KMS-11 (cell line): Measurements from ENCODE around the gene BBX.

Experiments used
- H2AFZ ChIP-seq: fragments of 200-600 bp; sonication (generic); 2 replicates; pipeline ENCODE4 v1.6.1; 2016; ENCODE audit warnings: antibody characterized with exemption, mixed run types, low read depth
- H3K27ac ChIP-seq: fragments of 200-600 bp; sonication (generic); 2 replicates; pipeline ENCODE4 v1.6.1; 2016; ENCODE audit warnings: mild to moderate bottlenecking, mixed run types
- H3K27me3 ChIP-seq: fragments of 200-600 bp; sonication (generic); 2 replicates; pipeline ENCODE4 v1.6.1; 2017; ENCODE audit warnings: mild to moderate bottlenecking, low read depth, mixed run types, moderate library complexity; ENCODE audit not compliant: insufficient read depth
- H3K36me3 ChIP-seq: fragments of 200-600 bp; sonication (generic); 2 replicates; pipeline ENCODE4 v1.6.1; 2017; ENCODE audit warnings: mild to moderate bottlenecking, mixed run types; ENCODE audit not compliant: insufficient read depth
- H3K4me1 ChIP-seq: fragments of 200-600 bp; sonication (generic); 2 replicates; pipeline ENCODE4 v1.6.1; 2016; ENCODE audit warnings: mild to moderate bottlenecking, low read depth, mixed run types; ENCODE audit not compliant: poor library complexity, severe bottlenecking
- H3K4me2 ChIP-seq: fragments of 200-600 bp; sonication (generic); 2 replicates; pipeline ENCODE4 v1.7.0; 2016; ENCODE audit warnings: mild to moderate bottlenecking, mixed run types
- H3K4me3 ChIP-seq: fragments of 200-600 bp; sonication (generic); IDR thresholded peaks from 2 replicates; pipeline ENCODE4 v1.6.1; 2017; ENCODE audit warnings: low read depth, low read length, mixed read lengths; ENCODE audit not compliant: insufficient read depth
- H3K79me2 ChIP-seq: fragments of 200-600 bp; sonication (generic); 2 replicates; pipeline ENCODE4 v1.6.1; 2016; ENCODE audit warnings: low read depth, mixed run types; ENCODE audit not compliant: insufficient read depth
- H3K9ac ChIP-seq: fragments of 200-600 bp; sonication (generic); 2 replicates; pipeline ENCODE4 v1.6.1; 2016; ENCODE audit warnings: mild to moderate bottlenecking, mixed run types
- H4K20me1 ChIP-seq: fragments of 200-600 bp; sonication (generic); 2 replicates; pipeline ENCODE4 v1.6.1; 2016; ENCODE audit warnings: mild to moderate bottlenecking, mixed run types; ENCODE audit not compliant: insufficient read depth
- CTCF ChIP-seq: fragments of 200-600 bp; sonication (generic); conservative IDR thresholded peaks from 2 replicates; pipeline ENCODE4 v1.6.1; 2017; ENCODE audit warnings: low read depth, mild to moderate bottlenecking, antibody characterized with exemption, low read length, moderate library complexity, mixed read lengths

Gene BBX

DNA sequence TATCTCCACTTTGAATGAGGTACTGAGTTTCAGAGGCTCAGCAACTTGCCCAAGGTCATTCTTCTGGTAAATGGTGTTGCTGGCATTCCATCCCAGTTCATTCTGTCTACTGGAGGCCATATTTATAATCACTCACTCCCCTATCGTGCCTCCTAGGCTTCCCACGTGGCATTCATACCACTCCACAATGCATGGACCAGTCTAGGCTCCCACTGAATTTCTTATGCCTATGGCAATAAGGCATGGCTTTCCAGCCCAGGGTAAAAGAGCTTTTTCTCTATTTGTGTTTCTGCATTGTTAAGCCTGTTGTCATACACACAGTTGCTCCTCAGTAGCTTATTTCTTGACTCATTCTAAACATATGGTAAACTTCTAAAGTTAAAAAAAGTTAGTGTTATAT, 19.9 kb downstream of the BBX start:
- H3K36me3 ChIP-seq: no peaks in the 10 kb centered on the region
- H3K4me2 ChIP-seq: no peak overlapping the region
- no peak overlapping the region for H2AFZ ChIP-seq
- H3K27me3 ChIP-seq: no peaks in the 10 kb centered on the region
- no peaks in the 10 kb centered on the region for H4K20me1 ChIP-seq
- H3K27ac ChIP-seq: no peak overlapping the region
- 0 out of 2 replicates have a peak, but pooled peaks cover under 1% of the 10 kb centered on the region for H3K79me2 ChIP-seq
- no peak for TF ChIP-seq CTCF
- no peak overlapping the region for H3K9ac ChIP-seq
- H3K4me3 ChIP-seq: no peak overlapping the region
- no peaks in the 10 kb centered on the region for H3K4me1 ChIP-seq

DNA sequence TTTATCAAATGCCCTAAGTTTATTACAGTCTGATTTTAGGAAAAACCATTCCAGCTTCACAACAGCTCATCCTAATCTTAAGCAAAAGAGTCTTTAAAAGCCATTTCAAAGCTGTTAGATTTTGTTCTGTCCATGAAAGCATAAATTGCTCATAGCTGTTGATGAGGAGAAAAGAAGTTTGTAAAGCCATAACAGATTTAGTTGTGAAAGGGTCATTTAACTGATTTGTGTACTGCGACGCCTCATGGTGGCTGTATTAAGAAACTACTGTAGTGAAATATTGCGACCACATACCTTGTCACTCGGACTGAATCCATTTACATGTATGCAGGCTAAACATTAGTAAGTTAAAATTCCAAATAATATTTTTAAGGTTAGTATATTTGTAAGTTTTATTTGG, 20.9 kb downstream of the BBX start:
- Histone ChIP-seq H3K4me1 (no peaks in the 10 kb centered on the region), H3K27me3 (no peaks in the 10 kb centered on the region), H3K4me3 (no peak overlapping the region), H3K36me3 (no peaks in the 10 kb centered on the region), H3K9ac (no peak overlapping the region), H3K79me2 (0 out of 2 replicates have a peak, but pooled peaks cover 4% of the 10 kb centered on the region), H3K4me2 (no peak overlapping the region), H4K20me1 (no peaks in the 10 kb centered on the region), H3K27ac (no peak overlapping the region), H2AFZ (no peak overlapping the region)
- no peak for TF ChIP-seq CTCF

DNA sequence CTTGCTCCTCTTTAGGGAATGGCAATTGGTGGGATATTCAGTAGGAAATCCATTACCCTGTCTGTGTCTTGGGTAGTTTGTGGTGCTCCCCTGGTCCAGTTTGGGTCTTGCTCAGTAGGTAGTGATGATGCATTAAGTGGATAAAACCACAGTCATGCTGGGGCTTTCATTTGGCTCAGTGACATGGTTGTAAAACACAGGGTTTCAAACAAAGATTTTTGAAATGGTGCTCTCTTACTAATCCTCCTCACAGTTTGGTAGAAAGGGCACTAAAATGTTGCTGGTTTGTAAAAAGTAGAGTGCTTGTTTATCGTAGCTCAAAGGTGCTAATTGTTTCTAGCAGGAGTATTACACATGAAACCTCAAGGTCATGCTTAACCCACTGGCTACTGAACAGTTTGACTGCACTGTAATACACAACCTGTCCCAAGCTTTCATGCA, 22.9 kb downstream of the BBX start:
- no peaks in the 10 kb centered on the region for H3K27me3 ChIP-seq
- 0 out of 2 replicates have a peak, but pooled peaks cover 4% of the 10 kb centered on the region for H3K79me2 ChIP-seq
- no peak overlapping the region for H3K27ac ChIP-seq
- no peak overlapping the region for H3K4me2 ChIP-seq
- no peaks in the 10 kb centered on the region for H3K36me3 ChIP-seq
- no peak overlapping the region for H2AFZ ChIP-seq
- TF ChIP-seq CTCF: no peak
- H3K4me1 ChIP-seq: no peaks in the 10 kb centered on the region
- H4K20me1 ChIP-seq: no peaks in the 10 kb centered on the region
- H3K9ac ChIP-seq: no peak overlapping the region
- no peak overlapping the region for H3K4me3 ChIP-seq

GRCh38 chr3:107548601-107549000, 25.8 kb downstream of the BBX start:
- Histone ChIP-seq H3K27me3 (no peaks in the 10 kb centered on the region), H3K4me1 (no peaks in the 10 kb centered on the region), H2AFZ (no peak overlapping the region), H3K4me2 (no peak overlapping the region), H3K79me2 (0 out of 2 replicates have a peak, but pooled peaks cover 4% of the 10 kb centered on the region), H3K27ac (no peak overlapping the region), H4K20me1 (no peaks in the 10 kb centered on the region), H3K9ac (no peak overlapping the region), H3K4me3 (no peak overlapping the region), H3K36me3 (no peaks in the 10 kb centered on the region)
- TF ChIP-seq CTCF: no peak

- Histone ChIP-seq H3K79me2 (no peaks in the 10 kb centered on the region), H2AFZ (no peak overlapping the region), H4K20me1 (no peaks in the 10 kb centered on the region), H3K27me3 (no peaks in the 10 kb centered on the region), H3K4me1 (no peaks in the 10 kb centered on the region), H3K36me3 (no peaks in the 10 kb centered on the region), H3K4me2 (no peak overlapping the region), H3K9ac (no peak overlapping the region), H3K4me3 (no peak overlapping the region), H3K27ac (no peak overlapping the region)
- no peak for TF ChIP-seq CTCF
Measured at GRCh38 chr3:107555359-107555758, 32.6 kb downstream of the BBX start.
